KMS-11 (cell line): ENCODE measurements around the gene CALD1.

Experiments
- H2AFZ ChIP-seq: fragments of 200-600 bp; sonication (generic); 2 replicates; pipeline ENCODE4 v1.6.1; 2016; ENCODE audit warnings: antibody characterized with exemption, mixed run types, low read depth
- H3K27ac ChIP-seq: fragments of 200-600 bp; sonication (generic); 2 replicates; pipeline ENCODE4 v1.6.1; 2016; ENCODE audit warnings: mild to moderate bottlenecking, mixed run types
- H3K27me3 ChIP-seq: fragments of 200-600 bp; sonication (generic); 2 replicates; pipeline ENCODE4 v1.6.1; 2017; ENCODE audit warnings: mild to moderate bottlenecking, low read depth, mixed run types, moderate library complexity; ENCODE audit not compliant: insufficient read depth
- H3K36me3 ChIP-seq: fragments of 200-600 bp; sonication (generic); 2 replicates; pipeline ENCODE4 v1.6.1; 2017; ENCODE audit warnings: mild to moderate bottlenecking, mixed run types; ENCODE audit not compliant: insufficient read depth
- H3K4me1 ChIP-seq: fragments of 200-600 bp; sonication (generic); 2 replicates; pipeline ENCODE4 v1.6.1; 2016; ENCODE audit warnings: mild to moderate bottlenecking, low read depth, mixed run types; ENCODE audit not compliant: poor library complexity, severe bottlenecking
- H3K4me2 ChIP-seq: fragments of 200-600 bp; sonication (generic); 2 replicates; pipeline ENCODE4 v1.7.0; 2016; ENCODE audit warnings: mild to moderate bottlenecking, mixed run types
- H3K4me3 ChIP-seq: fragments of 200-600 bp; sonication (generic); IDR thresholded peaks from 2 replicates; pipeline ENCODE4 v1.6.1; 2017; ENCODE audit warnings: low read depth, low read length, mixed read lengths; ENCODE audit not compliant: insufficient read depth
- H3K79me2 ChIP-seq: fragments of 200-600 bp; sonication (generic); 2 replicates; pipeline ENCODE4 v1.6.1; 2016; ENCODE audit warnings: low read depth, mixed run types; ENCODE audit not compliant: insufficient read depth
- H3K9ac ChIP-seq: fragments of 200-600 bp; sonication (generic); 2 replicates; pipeline ENCODE4 v1.6.1; 2016; ENCODE audit warnings: mild to moderate bottlenecking, mixed run types
- H4K20me1 ChIP-seq: fragments of 200-600 bp; sonication (generic); 2 replicates; pipeline ENCODE4 v1.6.1; 2016; ENCODE audit warnings: mild to moderate bottlenecking, mixed run types; ENCODE audit not compliant: insufficient read depth
- TF ChIP-seq, protein P1 (sequence below): fragments of 200-600 bp; sonication (generic); conservative IDR thresholded peaks from 2 replicates; pipeline ENCODE4 v1.6.1; 2017; ENCODE audit warnings: low read depth, mild to moderate bottlenecking, antibody characterized with exemption, low read length, moderate library complexity, mixed read lengths

The CALD1 gene

DNA sequence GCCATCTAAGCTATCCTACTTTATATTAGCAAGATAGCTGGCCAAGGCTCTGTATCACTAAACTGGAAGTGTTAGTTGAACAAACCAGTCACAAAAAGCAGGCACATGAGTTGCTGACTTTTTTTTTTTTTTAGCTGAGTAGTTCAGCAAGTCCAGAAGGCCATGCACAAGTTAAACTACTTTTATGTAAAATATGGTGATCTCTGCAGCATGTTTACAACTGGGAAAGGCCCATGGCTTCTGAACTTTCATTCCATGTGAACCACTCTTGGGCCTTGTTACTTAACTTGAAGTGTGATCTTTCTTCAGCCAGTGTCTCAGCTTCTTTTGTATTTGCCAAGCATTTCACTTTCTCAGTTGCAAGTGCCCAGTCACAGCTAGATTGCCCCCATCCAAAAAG lies 78.5 kb downstream of the CALD1 start:
- Histone ChIP-seq H4K20me1 (no peaks in the 10 kb centered on the region), H2AFZ (no peak overlapping the region), H3K79me2 (no peaks in the 10 kb centered on the region), H3K27ac (no peak overlapping the region), H3K4me3 (no peak overlapping the region), H3K4me1 (no peaks in the 10 kb centered on the region), H3K9ac (no peak overlapping the region), H3K4me2 (no peak overlapping the region), H3K27me3 (no peaks in the 10 kb centered on the region), H3K36me3 (no peaks in the 10 kb centered on the region)
- TF ChIP-seq, protein P1, sequence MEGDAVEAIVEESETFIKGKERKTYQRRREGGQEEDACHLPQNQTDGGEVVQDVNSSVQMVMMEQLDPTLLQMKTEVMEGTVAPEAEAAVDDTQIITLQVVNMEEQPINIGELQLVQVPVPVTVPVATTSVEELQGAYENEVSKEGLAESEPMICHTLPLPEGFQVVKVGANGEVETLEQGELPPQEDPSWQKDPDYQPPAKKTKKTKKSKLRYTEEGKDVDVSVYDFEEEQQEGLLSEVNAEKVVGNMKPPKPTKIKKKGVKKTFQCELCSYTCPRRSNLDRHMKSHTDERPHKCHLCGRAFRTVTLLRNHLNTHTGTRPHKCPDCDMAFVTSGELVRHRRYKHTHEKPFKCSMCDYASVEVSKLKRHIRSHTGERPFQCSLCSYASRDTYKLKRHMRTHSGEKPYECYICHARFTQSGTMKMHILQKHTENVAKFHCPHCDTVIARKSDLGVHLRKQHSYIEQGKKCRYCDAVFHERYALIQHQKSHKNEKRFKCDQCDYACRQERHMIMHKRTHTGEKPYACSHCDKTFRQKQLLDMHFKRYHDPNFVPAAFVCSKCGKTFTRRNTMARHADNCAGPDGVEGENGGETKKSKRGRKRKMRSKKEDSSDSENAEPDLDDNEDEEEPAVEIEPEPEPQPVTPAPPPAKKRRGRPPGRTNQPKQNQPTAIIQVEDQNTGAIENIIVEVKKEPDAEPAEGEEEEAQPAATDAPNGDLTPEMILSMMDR, result no peak

- Histone ChIP-seq H3K4me3 (no peak overlapping the region), H2AFZ (no peak overlapping the region), H3K27me3 (no peaks in the 10 kb centered on the region), H3K36me3 (no peaks in the 10 kb centered on the region), H3K79me2 (no peaks in the 10 kb centered on the region), H3K27ac (no peak overlapping the region), H3K9ac (no peak overlapping the region), H4K20me1 (no peaks in the 10 kb centered on the region), H3K4me2 (no peak overlapping the region), H3K4me1 (no peaks in the 10 kb centered on the region)
- TF ChIP-seq, protein P1, result no peak
Observed at GRCh38 chr7:134859783-134860182, 80.3 kb downstream of the CALD1 start.

DNA sequence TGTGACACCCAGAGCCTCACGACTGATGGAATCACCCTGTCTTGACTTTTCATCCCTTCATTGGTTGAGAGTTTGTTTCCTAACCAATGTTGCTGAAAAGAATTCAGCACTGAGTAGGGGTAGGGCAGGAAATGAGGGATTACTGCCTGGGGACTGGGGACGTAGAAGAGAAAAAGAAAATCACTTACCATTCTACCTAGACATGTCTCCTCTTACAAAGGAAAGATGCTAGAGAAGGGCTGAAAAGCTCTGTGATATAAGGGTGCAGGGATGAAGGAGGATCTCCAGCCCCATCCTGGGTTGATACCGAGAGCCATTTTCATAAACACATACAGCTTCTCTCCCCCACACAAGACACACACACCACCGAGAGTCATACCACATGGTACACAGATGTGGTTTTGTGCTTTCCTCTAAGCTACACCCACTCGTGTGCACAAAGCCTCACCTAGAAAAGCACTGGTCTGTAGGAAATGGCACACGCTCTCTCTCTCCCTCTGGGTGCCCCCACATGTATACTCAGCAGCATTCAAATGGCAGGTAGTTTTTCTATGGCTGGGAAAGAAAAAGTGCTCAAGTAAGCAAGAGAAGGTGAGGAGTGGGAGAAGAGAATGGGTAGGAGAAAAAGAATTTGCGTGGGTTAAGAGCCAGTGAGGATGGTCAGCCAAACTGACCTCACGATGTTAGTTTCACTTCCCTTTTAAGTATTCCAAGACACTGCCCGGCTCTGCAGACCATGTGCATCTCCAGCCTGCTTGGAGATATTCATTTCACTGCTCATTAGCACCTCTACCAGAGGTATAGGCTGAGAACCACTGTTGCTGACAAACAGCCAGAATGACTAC lies 85.8 kb downstream of the CALD1 start:
- Histone ChIP-seq H3K9ac (no peak overlapping the region), H3K79me2 (no peaks in the 10 kb centered on the region), H3K27ac (no peak overlapping the region), H3K4me1 (no peaks in the 10 kb centered on the region), H4K20me1 (no peaks in the 10 kb centered on the region), H3K36me3 (no peaks in the 10 kb centered on the region), H3K27me3 (no peaks in the 10 kb centered on the region), H3K4me3 (no peak overlapping the region), H3K4me2 (no peak overlapping the region), H2AFZ (no peak overlapping the region)
- TF ChIP-seq, protein P1, result no peak

DNA sequence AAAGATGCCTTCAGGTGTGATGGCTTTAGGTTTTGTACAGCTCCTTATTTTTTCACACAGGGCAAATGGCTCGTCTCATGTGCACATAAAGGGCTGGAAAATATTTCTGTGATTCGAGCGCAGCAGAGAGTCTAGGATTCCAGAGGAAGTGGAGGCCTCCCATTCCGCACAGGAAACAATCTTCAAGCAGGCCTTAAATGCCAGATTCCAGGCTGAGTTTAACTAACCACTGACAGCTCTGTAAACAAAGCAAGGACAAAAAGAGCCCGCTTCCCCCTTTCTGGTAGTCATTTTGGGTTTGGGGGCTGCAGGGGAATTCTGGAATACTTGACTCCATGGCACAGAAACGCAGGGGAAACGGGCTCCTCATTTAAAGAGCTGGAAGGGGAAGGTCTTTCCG lies 87.2 kb downstream of the CALD1 start:
- Histone ChIP-seq H3K27ac (no peak overlapping the region), H2AFZ (no peak overlapping the region)

More for the DNA sequence above, 87.2 kb downstream of the CALD1 start:
- Histone ChIP-seq H3K9ac (no peak overlapping the region), H4K20me1 (no peaks in the 10 kb centered on the region), H3K79me2 (no peaks in the 10 kb centered on the region), H3K27me3 (no peaks in the 10 kb centered on the region), H3K4me3 (no peak overlapping the region), H3K4me2 (no peak overlapping the region), H3K4me1 (no peaks in the 10 kb centered on the region), H3K36me3 (no peaks in the 10 kb centered on the region)
- TF ChIP-seq, protein P1, result no peak
